Heart right ventricle (tissue), 16 donors: Measurements from ENCODE around the gene DLEC1. TPM values are rescaled to one million over a fixed set of nuclear protein-coding genes. Genes with fewer than 3 reads are reported as not detected.

ENCODE experiments used
- ATAC-seq, 8 donors: fragments of 200-7000 bp; cut with Tn5 transposase; one replicate each; pipeline ENCODE4 v1.9.1; 2020; ENCODE audit warnings: mild to moderate bottlenecking in 8 of 8, moderate library complexity in 8 of 8, moderate number of reproducible peaks in 1 of 8
- DNase-seq, 2 donors: peaks; one replicate each; pipeline ENCODE4 v3.0.0-alpha.2; 2020
- H3K27ac ChIP-seq, 10 donors: fragments of 200-600 bp; sonication (generic) in 2 of 10; one replicate each; pipeline versions ENCODE4 v1.5.0 to v1.8.0; 2020 to 2022; ENCODE audit warnings: mild to moderate bottlenecking in 3 of 10
- H3K27me3 ChIP-seq, 7 donors: fragments of 200-600 bp; one replicate each; pipeline ENCODE4 v1.8.0; 2021 to 2022; ENCODE audit warnings: mild to moderate bottlenecking in 2 of 7
- H3K36me3 ChIP-seq, 9 donors: fragments of 200-600 bp; sonication (generic) in 1 of 9; one replicate each; pipeline versions ENCODE4 v1.5.0 to v1.8.0; 2020 to 2022; ENCODE audit warnings: mild to moderate bottlenecking in 2 of 9
- H3K4me1 ChIP-seq, 9 donors: fragments of 200-600 bp; sonication (generic) in 1 of 9; one replicate each; pipeline versions ENCODE4 v1.5.0 to v1.8.0; 2020 to 2022; ENCODE audit warnings: mild to moderate bottlenecking in 4 of 9
- H3K4me3 ChIP-seq, 10 donors: fragments of 200-600 bp; sonication (generic) in 2 of 10; one replicate each; pipeline versions ENCODE4 v1.5.0 to v1.8.0; 2020 to 2022; ENCODE audit warnings: mild to moderate bottlenecking in 7 of 10, moderate library complexity in 2 of 10
- H3K9me3 ChIP-seq, 11 donors: fragments of 200-600 bp in 10 of 11; sonication (generic) in 2 of 11; one replicate each; pipeline versions ENCODE4 v1.5.0 to v1.8.0; 2013 to 2022; ENCODE audit warnings: mild to moderate bottlenecking in 2 of 11, control low read depth in 1 of 11, moderate library complexity in 1 of 11
- WGBS, 2 donors: extraction: QIAGEN DNeasy Blood & Tissue Kit; methylation state at CpG; one replicate each; pipeline ENCODE4 v1.1.7; 2013; ENCODE audit warnings: inconsistent platforms in 1 of 2; 5-methylcytosine and 5-hydroxymethylcytosine counted together
- intact Hi-C, 10 donors: fragments of 100-400 bp; cut with DNase I; formaldehyde crosslinking; loops; one replicate each; pipeline versions ENCODE4 v1.11.1 to v1.14.2; 2022
- polyA plus RNA-seq, 2 donors: library from polyadenylated mRNA; stranded (reverse); fragments of 200-250 nt; gene quantifications; one replicate each; pipeline ENCODE4 v1.2.3, GENCODE V29; 2013
- total RNA-seq, 10 donors: library from RNA; stranded (reverse); fragmentation: NEBNext Ultra II Directional in 3 of 10; extraction: Animal tissue kit (Norgen Biotek cat#: 25700) in 3 of 10; gene quantifications; one replicate each; pipeline versions ENCODE4 v1.2.1 to v1.2.4, GENCODE V29; 2021 to 2023
- TF ChIP-seq, protein P1 (sequence below), 9 donors: fragments of 200-600 bp; sonication (generic) in 2 of 9; IDR thresholded peaks; one replicate each; pipeline versions ENCODE4 v1.5.0 to v1.8.0; 2021 to 2022; ENCODE audit warnings: antibody characterized with exemption in 9 of 9, mild to moderate bottlenecking in 5 of 9, moderate library complexity in 1 of 9
- donor health status: Arrhythmogenic right ventricular cardiomyopathy.
- donor health status: ischemic (EF 13 %, LVEDD 7.1; RV severe dilation, severe dysfunction).
- donor health status: healthy with polysubstance abuse.
- donor health status: DM: no; HTN: yes; CAD: no.
- donor health status: DM: no; HTN: no; CAD: no.
- donor health status: ischemic (EF 25% LVEDD 6.9; RV normal size, moderate dysfunction).
- donor health status: ischemic (EF 25% LVEDD 5.7; RV mildly dilated, moderate dysfunction).
- donor health status: healthy.
- donor health status: DM: yes; HTN: yes; CAD: no.
- donor health status: Ischemic cardiomyopathy.
- donor health status: ischemic (EF 35%, LVEDD 5.7; RV mildly dilated, moderate dysfunction).
- donor health status: nonischemic (EF 11% LVEDD 7.7; RV severe dilation, severe dysfunction).
- donor health status: DM: yes; HTN: yes; CAD: no.
- donor health status: PGD.
- donor health status: ischemic (EF 29% LVEDD 5.4; RV normal size, mild dysfunction).
- donor health status: nonischemic (EF 23%, LVEDD 6.1; RV moderate dilation, normal function).

DLEC1 gene
- total and polyA plus RNA-seq, 12 donors: 0.09 to 0.66 (median 0.30) TPM; not detected in 4

DNA sequence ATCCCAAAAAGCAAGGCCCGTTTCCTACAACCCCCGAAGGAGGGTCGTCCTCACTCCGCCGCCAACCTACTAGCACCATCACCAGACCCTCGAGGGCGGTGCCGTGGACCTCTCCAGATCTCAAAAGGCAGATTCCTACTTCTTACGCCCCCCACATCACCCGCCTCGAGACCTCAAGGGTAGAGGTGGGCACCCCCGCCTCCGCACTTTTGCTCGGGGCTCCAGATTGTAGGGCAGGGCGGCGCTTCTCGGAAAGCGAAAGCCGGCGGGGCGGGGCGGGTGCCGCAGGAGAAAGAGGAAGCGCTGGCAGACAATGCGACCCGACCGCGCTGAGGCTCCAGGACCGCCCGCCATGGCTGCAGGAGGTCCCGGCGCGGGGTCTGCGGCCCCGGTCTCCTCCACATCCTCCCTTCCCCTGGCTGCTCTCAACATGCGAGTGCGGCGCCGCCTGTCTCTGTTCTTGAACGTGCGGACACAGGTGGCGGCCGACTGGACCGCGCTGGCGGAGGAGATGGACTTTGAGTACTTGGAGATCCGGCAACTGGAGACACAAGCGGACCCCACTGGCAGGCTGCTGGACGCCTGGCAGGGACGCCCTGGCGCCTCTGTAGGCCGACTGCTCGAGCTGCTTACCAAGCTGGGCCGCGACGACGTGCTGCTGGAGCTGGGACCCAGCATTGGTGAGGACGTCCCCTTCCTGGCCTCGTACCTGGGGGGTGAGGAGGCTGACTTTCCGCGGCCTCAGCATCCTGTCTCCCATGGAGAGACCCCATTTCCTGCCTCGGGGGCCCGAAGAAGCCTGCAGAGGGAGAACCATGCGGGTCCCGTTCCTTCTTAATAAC is 99.6 kb downstream of the DLEC1 start, which contains the start of gene MYD88:
MYD88 (plus strand) TSS at position 313 of the 842 bp plus-strand sequence; CDS start at position 353, 40 bp downstream.
- Histone ChIP-seq H3K27ac (peak within 1 kb of the TSS; percentile 86 to 97 (median 94)), H3K4me3 (peak within 1 kb of the TSS; percentile 63 to 100 (median 94)), H3K27me3 (no peaks in the 10 kb centered on the region), H3K9me3 (no peaks in the 10 kb centered on the region), H3K4me1 (peaks cover 8 to 58% (median 41%) of the 10 kb centered on the region in 9 donors), H3K36me3 (peaks cover 0 to 47% (median 16%) of the 10 kb centered on the region in 9 donors)
- WGBS, 2 donors: 1 to 3% methylated on average over 65 of the region's 65 CpGs
- DNase-seq (peak; percentile 81 to 84), ATAC-seq (peak; percentile 38 to 75 (median 54))
- intact Hi-C loops: loop anchor here in 6 of 10 donors (1.0 to 10.0 kb wide), 6 partner anchors 26 to 346 kb away; partner anchors contain the start of genes ACVR2B (in 2 of the 6), XYLB (in 2 of the 6) and OXSR1 (in 1 of the 6)
- TF ChIP-seq, protein P1, sequence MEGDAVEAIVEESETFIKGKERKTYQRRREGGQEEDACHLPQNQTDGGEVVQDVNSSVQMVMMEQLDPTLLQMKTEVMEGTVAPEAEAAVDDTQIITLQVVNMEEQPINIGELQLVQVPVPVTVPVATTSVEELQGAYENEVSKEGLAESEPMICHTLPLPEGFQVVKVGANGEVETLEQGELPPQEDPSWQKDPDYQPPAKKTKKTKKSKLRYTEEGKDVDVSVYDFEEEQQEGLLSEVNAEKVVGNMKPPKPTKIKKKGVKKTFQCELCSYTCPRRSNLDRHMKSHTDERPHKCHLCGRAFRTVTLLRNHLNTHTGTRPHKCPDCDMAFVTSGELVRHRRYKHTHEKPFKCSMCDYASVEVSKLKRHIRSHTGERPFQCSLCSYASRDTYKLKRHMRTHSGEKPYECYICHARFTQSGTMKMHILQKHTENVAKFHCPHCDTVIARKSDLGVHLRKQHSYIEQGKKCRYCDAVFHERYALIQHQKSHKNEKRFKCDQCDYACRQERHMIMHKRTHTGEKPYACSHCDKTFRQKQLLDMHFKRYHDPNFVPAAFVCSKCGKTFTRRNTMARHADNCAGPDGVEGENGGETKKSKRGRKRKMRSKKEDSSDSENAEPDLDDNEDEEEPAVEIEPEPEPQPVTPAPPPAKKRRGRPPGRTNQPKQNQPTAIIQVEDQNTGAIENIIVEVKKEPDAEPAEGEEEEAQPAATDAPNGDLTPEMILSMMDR (IDR thresholded peaks at IDR 0.05): no peak

DNA sequence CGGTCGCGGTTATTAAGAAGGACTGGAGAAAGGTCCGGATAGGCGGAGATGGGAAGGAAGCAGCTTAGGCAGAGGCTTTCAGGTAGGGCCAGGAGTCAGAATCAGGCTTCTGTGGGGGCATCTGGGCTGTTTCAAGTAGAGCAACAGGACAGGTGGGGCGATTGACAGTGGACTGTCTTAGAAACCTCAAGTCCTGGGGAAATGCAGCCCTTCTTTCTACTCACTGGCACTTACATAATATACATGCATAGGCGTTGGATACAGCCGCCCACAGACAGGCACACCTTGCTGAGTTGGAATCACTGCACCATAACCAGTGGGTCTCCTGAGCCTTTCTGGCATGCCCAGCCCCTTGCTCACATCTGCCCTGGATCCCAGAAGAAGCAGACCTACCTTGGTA is 100.2 kb downstream of the DLEC1 start:
- Histone ChIP-seq H3K4me3 (peak overlapping the region; percentile 63 to 100 (median 94)), H3K4me1 (peaks cover 8 to 56% (median 35%) of the 10 kb centered on the region in 9 donors), H3K36me3 (peaks cover 0 to 40% (median 10%) of the 10 kb centered on the region in 9 donors), H3K27ac (peak overlapping the region; percentile 86 to 97 (median 94)), H3K27me3 (no peaks in the 10 kb centered on the region), H3K9me3 (no peaks in the 10 kb centered on the region)
- DNase-seq (no peak), ATAC-seq (no peak)
- TF ChIP-seq, protein P1 (IDR thresholded peaks at IDR 0.05): no peak
- WGBS, 2 donors: 18 to 30% methylated on average over 8 of the region's 8 CpGs
- intact Hi-C loops: loop anchor here in 6 of 10 donors (2.0 to 10.0 kb wide), 5 partner anchors 26 to 346 kb away; partner anchors contain the start of genes ACVR2B (in 2 of the 6), XYLB (in 2 of the 6) and OXSR1 (in 1 of the 6)

DNA sequence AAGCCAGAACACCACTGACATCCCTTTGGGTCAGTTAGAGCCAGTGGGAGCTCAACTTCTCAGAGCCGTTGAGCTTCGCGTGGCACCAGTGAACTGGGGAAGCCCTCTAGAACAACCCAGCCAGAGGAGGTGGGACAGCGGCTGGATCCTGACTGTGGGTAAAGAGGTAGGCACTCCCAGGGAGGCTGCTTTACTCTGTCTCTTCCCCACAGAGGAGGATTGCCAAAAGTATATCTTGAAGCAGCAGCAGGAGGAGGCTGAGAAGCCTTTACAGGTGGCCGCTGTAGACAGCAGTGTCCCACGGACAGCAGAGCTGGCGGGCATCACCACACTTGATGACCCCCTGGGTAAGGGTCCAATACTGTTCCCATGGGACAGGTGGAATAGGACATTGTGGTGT is 100.6 kb downstream of the DLEC1 start:
- no peak for DNase-seq
- Histone ChIP-seq H3K4me3 (peak overlapping the region in 9 of 10 donors; percentile 63 to 100 (median 94)), H3K27ac (peak overlapping the region in 5 of 10 donors; percentile 91 to 97 (median 96)), H3K36me3 (peaks cover 0 to 36% (median 6%) of the 10 kb centered on the region in 9 donors), H3K9me3 (no peaks in the 10 kb centered on the region), H3K4me1 (peaks cover 8 to 53% (median 30%) of the 10 kb centered on the region in 9 donors), H3K27me3 (no peaks in the 10 kb centered on the region)
- ATAC-seq: no peak
- TF ChIP-seq, protein P1 (IDR thresholded peaks at IDR 0.05): no peak
- intact Hi-C loops: loop anchor here in 6 of 10 donors (2.0 to 10.0 kb wide), 5 partner anchors 25 to 345 kb away; partner anchors contain the start of genes ACVR2B (in 2 of the 6), XYLB (in 2 of the 6) and OXSR1 (in 1 of the 6)
- 92 to 93% methylated on average over 7 of the region's 7 CpGs for WGBS, 2 donors
